COLO668 (cell line): ENCODE data around the gene CYP26A1.

ENCODE experiments used
- DNase-seq: peaks from one replicate; lab custom pipeline; 2025; ENCODE audit not compliant: unreplicated experiment; lab: John Stamatoyannopoulos, UW

Gene CYP26A1

GRCh38 chr10:93063977-93064660 is 9.6 kb upstream of the CYP26A1 start:
- no peak for DNase-seq

DNA sequence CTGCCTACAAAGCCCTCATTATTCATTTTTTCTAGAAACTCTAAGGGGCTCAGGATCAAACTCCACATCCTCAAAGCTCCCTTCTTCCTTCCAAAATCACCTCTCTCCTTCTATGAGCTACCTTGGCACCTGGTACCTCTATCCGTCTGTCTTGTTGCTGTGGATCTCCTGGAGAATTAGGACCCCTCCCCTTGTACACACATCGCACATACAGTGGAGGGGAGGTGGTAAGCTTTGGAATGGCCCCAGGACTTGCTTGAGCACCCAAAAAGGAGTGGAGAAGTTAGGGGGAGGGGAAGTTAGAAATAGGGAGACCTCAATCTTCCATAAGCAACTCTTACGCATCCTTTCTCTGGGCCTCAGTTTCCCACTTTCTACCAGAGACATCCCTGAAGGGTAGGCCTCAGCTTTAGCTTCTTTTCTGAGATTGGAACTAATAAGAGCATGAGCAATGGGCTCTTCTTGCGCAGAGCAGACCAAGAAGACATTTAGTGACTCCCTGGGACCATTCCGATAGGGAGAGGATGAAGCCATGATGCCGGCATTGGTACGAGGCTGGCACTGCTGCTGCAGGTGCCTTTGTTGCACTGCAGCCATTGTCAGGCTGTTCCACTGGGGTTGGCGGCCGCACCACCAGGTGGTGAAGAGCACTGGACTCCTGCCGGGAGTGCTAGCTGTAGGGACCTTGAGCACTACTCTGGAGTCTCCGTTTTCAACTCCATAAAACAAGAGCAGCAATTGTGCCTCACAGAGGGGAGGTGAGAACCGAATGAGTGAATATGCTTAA is 8.6 kb upstream of the CYP26A1 start:
- no peak for DNase-seq

DNA sequence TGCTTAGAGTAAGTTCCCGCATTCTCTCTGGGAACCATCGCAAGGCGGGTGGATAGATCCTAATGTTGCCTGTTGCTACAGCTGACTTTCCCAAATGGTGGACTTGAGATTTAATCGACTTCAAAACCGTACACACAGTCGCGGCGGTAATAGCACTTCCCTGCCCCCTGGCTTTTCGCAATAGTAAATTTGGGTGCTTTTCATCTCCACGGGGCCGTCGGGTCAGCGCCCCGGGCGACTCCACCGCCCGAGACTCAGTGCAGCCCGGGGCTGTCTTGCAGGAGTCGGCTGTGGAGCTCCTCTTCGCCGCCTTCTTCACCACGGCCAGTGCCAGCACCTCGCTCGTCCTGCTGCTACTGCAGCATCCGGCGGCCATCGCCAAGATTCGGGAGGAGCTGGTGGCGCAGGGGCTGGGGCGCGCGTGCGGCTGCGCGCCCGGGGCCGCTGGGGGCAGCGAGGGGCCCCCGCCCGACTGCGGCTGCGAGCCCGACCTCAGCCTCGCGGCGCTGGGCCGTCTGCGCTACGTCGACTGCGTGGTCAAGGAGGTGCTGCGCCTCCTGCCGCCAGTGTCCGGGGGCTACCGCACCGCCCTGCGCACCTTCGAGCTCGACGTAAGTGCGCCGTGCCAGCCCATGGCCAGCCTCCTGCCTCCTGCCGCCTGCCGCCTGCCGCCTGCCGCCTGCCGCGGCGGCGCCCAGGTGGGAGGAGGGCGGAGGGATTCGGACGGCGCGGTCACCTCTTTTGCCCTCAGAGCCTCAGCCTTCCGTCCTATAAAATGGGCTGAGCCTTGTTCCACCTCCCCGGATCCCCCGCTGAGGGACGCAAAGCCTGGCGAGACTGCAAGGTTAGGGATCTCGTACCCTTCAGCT is 7.8 kb upstream of the CYP26A1 start:
- no peak for DNase-seq

DNA sequence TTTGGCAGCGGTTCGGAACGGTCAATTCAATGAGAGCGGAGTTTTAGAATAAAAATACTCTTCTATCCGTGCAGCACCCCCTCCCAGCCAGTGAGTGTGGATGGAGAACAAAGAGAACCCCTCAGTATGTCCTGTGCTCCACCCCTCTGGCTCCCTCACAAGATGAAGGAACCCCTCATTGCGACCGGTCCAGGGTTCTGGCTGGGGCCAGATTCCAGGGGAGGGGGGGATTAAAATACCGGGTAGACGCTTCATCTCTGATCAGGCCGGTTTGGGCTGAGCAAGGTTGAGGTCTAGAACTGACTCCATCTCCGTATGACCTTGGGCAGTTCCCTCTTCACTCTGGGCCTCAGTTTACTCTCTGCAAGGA is 7.2 kb upstream of the CYP26A1 start:
- no peak for DNase-seq

DNA sequence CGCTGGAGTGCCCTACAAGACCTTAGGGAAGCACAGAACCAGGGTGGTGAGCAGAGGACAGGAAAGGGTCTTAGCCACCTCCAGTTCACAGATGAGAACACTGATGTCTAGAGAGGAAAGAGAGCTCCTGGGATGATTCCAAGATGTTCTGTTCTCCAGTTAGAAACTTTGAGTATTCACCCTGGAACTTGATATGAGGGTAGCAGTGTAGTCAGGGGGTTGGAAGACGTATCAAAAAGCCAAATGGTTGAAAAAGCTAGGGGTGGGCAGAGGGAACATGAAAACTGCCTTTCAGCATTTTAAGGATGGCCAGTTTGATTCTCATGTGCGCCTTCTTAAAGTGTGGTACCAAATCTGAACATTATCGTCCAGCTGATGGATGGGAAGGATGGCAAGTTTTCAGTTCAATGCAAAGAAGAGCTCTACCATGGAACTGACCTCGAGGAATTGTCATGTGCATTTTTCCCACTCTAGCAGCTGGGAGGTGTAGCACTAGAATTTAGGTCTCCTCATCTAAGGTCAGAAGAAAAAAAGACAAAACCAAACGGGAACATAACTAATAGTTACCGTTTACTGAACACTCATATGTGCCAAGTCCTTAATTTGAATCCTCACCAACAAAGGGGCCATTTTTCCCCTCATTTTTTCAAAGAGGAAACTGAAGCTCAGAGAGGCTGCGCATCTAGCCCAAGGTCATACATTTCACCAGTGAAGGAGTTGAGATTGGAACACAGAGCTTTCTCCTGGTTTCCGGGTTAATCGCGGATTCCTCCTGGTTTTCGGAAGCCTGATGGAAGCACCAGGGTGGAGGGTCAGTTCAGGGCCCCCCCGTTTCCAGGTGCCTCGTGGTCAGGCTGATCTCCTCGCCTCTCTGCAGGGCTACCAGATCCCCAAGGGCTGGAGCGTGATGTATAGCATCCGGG is 6.0 kb upstream of the CYP26A1 start:
- DNase-seq = no peak

- DNase-seq = peak; percentile 43
Measured at GRCh38 chr10:93068411-93069244, 5.1 kb upstream of the CYP26A1 start.

- DNase-seq = no peak
Measured at GRCh38 chr10:93069245-93069561, 4.5 kb upstream of the CYP26A1 start.

GRCh38 chr10:93070378-93071176 is 3.1 kb upstream of the CYP26A1 start:
- no peak for DNase-seq

- DNase-seq = no peak
Measured at GRCh38 chr10:93071177-93071472, 2.6 kb upstream of the CYP26A1 start.

DNA sequence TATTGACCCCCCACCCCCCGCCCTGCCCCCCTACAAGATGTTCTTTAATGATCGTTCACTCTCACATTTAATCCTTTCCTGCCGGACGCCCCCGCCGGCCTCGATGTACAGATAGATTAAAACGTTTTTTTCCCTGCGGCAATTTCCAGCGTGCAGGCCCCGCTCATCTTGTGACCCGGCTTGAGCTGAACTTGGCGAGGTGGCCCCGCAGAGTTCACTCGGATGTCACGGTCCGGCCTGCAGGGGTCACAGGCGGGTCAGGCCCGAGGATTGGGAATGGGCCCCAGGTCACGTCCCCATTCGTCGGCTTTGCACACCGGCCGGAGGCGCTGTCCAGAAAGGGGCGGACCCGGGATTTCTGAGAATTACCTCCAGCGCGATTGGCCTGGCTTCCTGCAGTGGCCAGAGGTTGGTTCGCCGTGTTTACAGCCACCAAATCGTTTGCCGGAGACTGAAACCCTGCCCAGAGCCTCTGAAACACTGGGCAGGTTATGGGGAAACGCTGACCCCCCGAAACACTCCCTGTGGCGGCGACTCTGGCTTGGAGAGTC is 1.9 kb upstream of the CYP26A1 start:
- peak; percentile 35 for DNase-seq

DNA sequence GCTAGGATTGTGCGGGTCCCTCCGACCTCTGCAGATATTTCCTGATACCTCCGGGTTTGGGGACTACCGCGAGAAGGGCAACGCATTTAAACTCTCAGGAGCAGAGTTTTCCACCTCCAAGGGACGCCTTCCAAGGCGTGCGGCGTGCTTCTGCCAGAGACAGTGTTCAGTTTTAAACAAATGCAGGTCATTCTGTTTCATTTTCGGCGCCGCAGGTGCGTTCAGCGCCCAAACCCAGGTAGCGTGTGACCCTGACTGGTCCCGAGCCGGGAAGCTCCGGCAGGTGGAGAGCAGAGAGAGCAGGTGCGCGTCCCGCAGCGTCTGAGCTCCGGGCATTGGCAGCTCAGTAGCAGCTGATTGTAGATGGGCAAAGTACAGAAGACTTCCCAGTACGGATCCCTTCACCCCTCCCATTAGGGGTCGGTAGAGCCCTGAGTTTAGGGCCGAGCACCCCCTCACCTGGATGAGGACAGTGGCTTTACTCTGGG is 1.4 kb upstream of the CYP26A1 start:
- peak; percentile 67 for DNase-seq

DNA sequence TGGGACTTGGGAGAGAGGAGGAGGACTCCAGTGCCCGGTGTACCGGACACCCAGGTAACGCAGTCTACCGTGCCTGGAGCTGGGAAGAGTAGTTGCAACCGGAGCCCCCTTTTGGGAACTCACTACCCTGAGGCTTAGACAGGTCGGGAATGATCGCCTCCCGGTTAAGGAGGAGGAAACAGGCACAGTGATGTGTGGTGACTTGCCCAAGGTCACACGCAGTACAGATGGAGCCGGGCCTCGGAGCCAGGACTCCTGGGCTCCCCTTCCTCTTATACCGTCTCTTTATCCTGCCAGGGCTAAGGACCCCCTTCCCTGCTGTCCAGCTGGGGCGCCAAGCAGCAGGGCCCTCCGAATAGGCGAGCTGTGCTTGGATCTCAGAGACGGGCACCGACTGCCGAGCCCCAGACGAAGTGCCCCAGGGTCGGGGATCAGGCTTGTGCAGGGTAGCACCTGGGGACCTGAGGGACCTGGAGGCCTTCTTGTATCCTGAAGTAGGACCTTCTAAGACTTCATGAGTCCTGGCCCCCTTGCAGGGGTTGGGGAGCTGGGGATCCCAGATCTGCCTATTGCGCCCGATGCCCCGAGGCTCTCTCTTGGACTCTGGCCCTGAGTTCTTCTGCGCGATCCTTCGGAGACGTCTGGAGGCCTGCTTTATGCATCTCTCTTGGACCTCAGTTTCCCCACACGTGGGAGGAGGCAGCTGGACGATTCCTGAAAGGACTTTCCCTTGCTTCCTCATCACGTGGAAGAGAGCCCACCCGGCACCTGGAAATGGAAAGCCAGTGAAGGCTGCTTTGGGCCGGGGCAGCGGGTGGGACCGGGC is 767 bp upstream of the CYP26A1 start:
- peak; percentile 42 for DNase-seq

- DNase-seq = peak; percentile 48
Measured at GRCh38 chr10:93074147-93074596, 479 bp downstream of the CYP26A1 start.

DNA sequence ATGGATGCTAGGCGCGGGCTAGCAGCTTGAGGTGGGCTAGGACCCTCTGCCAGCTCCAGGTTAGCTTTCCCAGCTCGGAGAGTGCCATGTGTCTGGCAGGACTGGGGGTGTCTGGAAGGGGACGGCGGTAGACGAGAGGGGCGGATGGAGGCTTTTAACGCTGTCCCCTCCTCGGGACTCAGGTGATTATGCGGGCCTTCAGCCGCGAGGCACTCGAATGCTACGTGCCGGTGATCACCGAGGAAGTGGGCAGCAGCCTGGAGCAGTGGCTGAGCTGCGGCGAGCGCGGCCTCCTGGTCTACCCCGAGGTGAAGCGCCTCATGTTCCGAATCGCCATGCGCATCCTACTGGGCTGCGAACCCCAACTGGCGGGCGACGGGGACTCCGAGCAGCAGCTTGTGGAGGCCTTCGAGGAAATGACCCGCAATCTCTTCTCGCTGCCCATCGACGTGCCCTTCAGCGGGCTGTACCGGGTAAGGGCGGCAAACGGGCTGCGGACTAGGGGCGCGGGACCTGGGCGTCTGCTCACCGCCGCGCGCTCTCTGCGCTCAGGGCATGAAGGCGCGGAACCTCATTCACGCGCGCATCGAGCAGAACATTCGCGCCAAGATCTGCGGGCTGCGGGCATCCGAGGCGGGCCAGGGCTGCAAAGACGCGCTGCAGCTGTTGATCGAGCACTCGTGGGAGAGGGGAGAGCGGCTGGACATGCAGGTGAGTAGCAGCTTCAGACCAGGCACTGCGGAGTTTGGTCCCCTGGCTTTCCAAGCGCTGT is 1.1 kb downstream of the CYP26A1 start:
- peak; percentile 31 for DNase-seq

DNA sequence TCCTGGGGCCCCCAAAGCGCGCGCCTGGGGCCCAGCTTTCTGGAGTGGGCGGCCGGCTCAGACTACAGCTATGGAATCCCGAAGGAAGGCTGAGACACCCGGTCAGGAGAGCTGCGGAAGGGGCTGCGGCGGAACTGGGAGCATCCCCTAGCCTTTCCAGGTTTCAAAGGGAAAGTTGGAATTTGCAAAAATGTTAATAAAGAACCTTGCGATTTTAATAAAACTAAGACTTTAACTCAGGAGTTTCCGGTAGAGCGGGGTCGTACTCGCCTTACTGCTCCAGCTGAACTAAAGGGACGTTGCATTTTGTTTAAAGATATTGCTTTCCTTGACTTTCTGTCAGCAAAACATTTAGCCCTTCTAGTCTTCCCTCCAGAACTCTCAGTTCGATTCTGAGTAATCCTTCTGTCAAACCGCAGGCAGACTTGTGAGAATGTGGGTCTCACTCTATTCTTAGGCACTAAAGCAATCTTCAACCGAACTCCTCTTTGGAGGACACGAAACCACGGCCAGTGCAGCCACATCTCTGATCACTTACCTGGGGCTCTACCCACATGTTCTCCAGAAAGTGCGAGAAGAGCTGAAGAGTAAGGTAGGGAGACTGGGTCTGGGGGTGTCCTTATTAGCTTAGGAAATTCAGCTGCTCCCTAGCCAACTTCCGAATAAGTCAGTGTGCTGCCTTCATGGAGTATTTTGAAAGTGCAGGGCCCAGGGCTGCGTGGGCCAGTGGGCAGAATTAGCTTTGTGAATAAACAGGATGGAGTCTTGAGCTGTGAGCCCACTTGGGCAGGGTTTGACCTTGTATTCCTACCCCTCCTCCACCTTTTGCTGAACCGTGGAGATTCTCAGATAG is 1.9 kb downstream of the CYP26A1 start:
- DNase-seq = no peak

GRCh38 chr10:93076871-93077270 is 3.2 kb downstream of the CYP26A1 start:
- no peak for DNase-seq
